PC-3 (cell line): ENCODE measurements around the gene ROR1. TPM values are rescaled to one million over a fixed set of nuclear protein-coding genes. Genes with fewer than 3 reads are reported as not detected.

Experiments
- ATAC-seq: fragments of 200-7000 bp; cut with Tn5 transposase; 2 replicates; pipeline ENCODE4 v1.9.1; 2020; ENCODE audit warnings: mild to moderate bottlenecking, moderate library complexity
- BruUV-seq: library from RNA; stranded (reverse); fragments of 400-500 nt; replicated peaks from 2 replicates; lab custom pipeline; 2021; lab: Mats Ljungman, UMichigan
- CTCF ChIA-PET: fragments of 300-600 bp; sonication (Branson Sonifier 250); formaldehyde crosslinking; loops from one replicate; lab custom pipeline; 2022; ENCODE audit warnings: antibody characterized with exemption; lab: Charles Lee
- POLR2A ChIA-PET: fragments of 300-600 bp; sonication (Branson Sonifier 250); formaldehyde crosslinking; loops from one replicate; lab custom pipeline; 2022; ENCODE audit warnings: antibody characterized with exemption; ENCODE audit not compliant: unreplicated experiment; lab: Charles Lee
- DNase-seq: peaks from one replicate; pipeline ENCODE4 v3.0.0-alpha.2; 2015
- H2AFZ ChIP-seq: fragments of 300-600 bp; sonication (generic); 2 replicates; pipeline ENCODE4 v1.6.0; 2016; ENCODE audit warnings: antibody characterized with exemption, low read length
- H3F3A ChIP-seq: fragments of 300-600 bp; sonication (generic); one replicate; pipeline ENCODE4 v1.6.0; 2017; ENCODE audit warnings: antibody characterized with exemption, low read length, control low read depth, mild to moderate bottlenecking; ENCODE audit not compliant: unreplicated experiment
- H3K27ac ChIP-seq: fragments of 300-600 bp; sonication (generic); 2 replicates; pipeline ENCODE4 v1.5.1; 2016; ENCODE audit warnings: mild to moderate bottlenecking, low read length
- H3K27me3 ChIP-seq: fragments of 300-600 bp; sonication (generic); 2 replicates; pipeline ENCODE4 v1.6.1; 2016; ENCODE audit warnings: low read length, mixed read lengths
- H3K36me3 ChIP-seq: fragments of 300-600 bp; sonication (generic); 2 replicates; pipeline ENCODE4 v1.6.1; 2016; ENCODE audit warnings: low read depth, mixed run types, low read length, mixed read lengths
- H3K4me1 ChIP-seq: fragments of 300-600 bp; sonication (generic); 2 replicates; pipeline ENCODE4 v1.5.1; 2016; ENCODE audit warnings: low read length; ENCODE audit not compliant: insufficient read depth
- H3K4me2 ChIP-seq: fragments of 300-600 bp; sonication (generic); 2 replicates; pipeline ENCODE4 v1.6.0; 2016; ENCODE audit warnings: low read length
- H3K4me3 ChIP-seq: fragments of 300-600 bp; sonication (generic); 2 replicates; pipeline ENCODE4 v1.5.1; 2016; ENCODE audit warnings: mild to moderate bottlenecking, low read length, mixed read lengths
- H3K79me2 ChIP-seq: fragments of 300-600 bp; sonication (generic); 2 replicates; pipeline ENCODE4 v1.6.1; 2017; ENCODE audit warnings: low read length, mixed read lengths
- H3K9ac ChIP-seq: fragments of 300-600 bp; sonication (generic); 2 replicates; pipeline ENCODE4 v1.6.0; 2016; ENCODE audit warnings: mild to moderate bottlenecking, low read length
- H3K9me2 ChIP-seq: fragments of 300-600 bp; sonication (generic); replicated peaks from 2 replicates; pipeline ENCODE4 v1.6.1; 2016; ENCODE audit warnings: mixed run types, low read length, mixed read lengths
- H3K9me3 ChIP-seq: fragments of 300-600 bp; sonication (generic); 2 replicates; pipeline ENCODE4 v1.6.1; 2016; ENCODE audit warnings: low read length, mixed read lengths
- H4K20me1 ChIP-seq: fragments of 300-600 bp; sonication (generic); 2 replicates; pipeline ENCODE4 v1.6.1; 2016; ENCODE audit warnings: low read length, mixed read lengths
- CTCF ChIP-seq: fragments of 300-600 bp; sonication (generic); conservative IDR thresholded peaks from 2 replicates; pipeline ENCODE4 v1.5.1; 2017; ENCODE audit warnings: antibody characterized with exemption, low read depth, mild to moderate bottlenecking, low read length
- EZH2 ChIP-seq: fragments of 300-600 bp; sonication (generic); IDR thresholded peaks from one replicate; pipeline ENCODE4 v1.6.1; 2017; ENCODE audit warnings: antibody characterized with exemption, mild to moderate bottlenecking, low read length; ENCODE audit not compliant: unreplicated experiment
- EZH2phosphoT487 ChIP-seq: fragments of 300-600 bp; sonication (generic); IDR thresholded peaks from 2 replicates; pipeline ENCODE4 v1.6.1; 2018; ENCODE audit warnings: mild to moderate bottlenecking, antibody characterized with exemption, low read length, borderline replicate concordance
- intact Hi-C: fragments of 100-400 bp; cut with micrococcal nuclease; formaldehyde crosslinking; loops from 2 replicates; pipeline ENCODE4 v1.9.0; 2023
- total RNA-seq: library from RNA; depleted of rRNA; stranded (reverse); fragments of >200 nt; gene quantifications from 2 replicates; pipeline ENCODE4 v1.2.3, GENCODE V29; 2014

ROR1 gene
- total RNA-seq, 1 experiment from 2014 or later = 16.5 TPM

- H3K79me2 ChIP-seq = peaks cover 94% of the 10 kb centered on the region
- H3K36me3 ChIP-seq = no peaks in the 10 kb centered on the region
- no peak for ATAC-seq
- H3K27me3 ChIP-seq = no peaks in the 10 kb centered on the region
- no peak overlapping the region for H3K4me3 ChIP-seq
- ChIA-PET POLR2A (no interaction called here), CTCF (no interaction called here)
- no peaks in the 10 kb centered on the region for H3F3A ChIP-seq
- no peaks in the 10 kb centered on the region for H3K9me3 ChIP-seq
- H3K9ac ChIP-seq = no peak overlapping the region
- no peak for DNase-seq
- intact Hi-C loops = loop anchor here (5.0 to 10.0 kb wide), 2 partner anchors 43 to 265 kb away; no protein-coding TSS in a partner anchor
- H3K27ac ChIP-seq = no peak overlapping the region
- peaks cover 16% of the 10 kb centered on the region for H3K4me1 ChIP-seq
- TF ChIP-seq EZH2 (no peak), CTCF (no peak), EZH2phosphoT487 (no peak)
- BruUV-seq = no TSS peak
- H4K20me1 ChIP-seq = peaks cover 70% of the 10 kb centered on the region
- H2AFZ ChIP-seq = no peak overlapping the region
- no peaks in the 10 kb centered on the region for H3K9me2 ChIP-seq
- no peak overlapping the region for H3K4me2 ChIP-seq
These were observed 5.8 kb downstream of the ROR1 start for GRCh38 chr1:63779338-63780211.

GRCh38 chr1:63780565-63780964 lies 6.7 kb downstream of the ROR1 start:
- ATAC-seq = no peak

More at GRCh38 chr1:63780565-63780964, 6.7 kb downstream of the ROR1 start:
- Histone ChIP-seq H3F3A (no peaks in the 10 kb centered on the region), H3K9me2 (no peaks in the 10 kb centered on the region), H2AFZ (no peak overlapping the region), H4K20me1 (peaks cover 74% of the 10 kb centered on the region), H3K9me3 (no peaks in the 10 kb centered on the region), H3K9ac (no peak overlapping the region), H3K4me2 (no peak overlapping the region), H3K27ac (no peak overlapping the region), H3K4me1 (peaks cover 16% of the 10 kb centered on the region), H3K79me2 (peaks cover 91% of the 10 kb centered on the region), H3K36me3 (no peaks in the 10 kb centered on the region), H3K27me3 (no peaks in the 10 kb centered on the region), H3K4me3 (no peak overlapping the region)
- no peak for DNase-seq
- CTCF ChIA-PET = no interaction called here
- TF ChIP-seq EZH2 (no peak), CTCF (no peak), EZH2phosphoT487 (no peak)
- no TSS peak for BruUV-seq
- intact Hi-C loops = no loop called here
- POLR2A ChIA-PET = no interaction called here
